Embryonic facial prominence (tissue), 1 donor: ENCODE measurements around the gene MRPL52.
A peak's percentile ranks its signal among the peaks of the same experiment; 100 is the strongest.
"Not testable (repeated sequence)": the region's sequence is repeated elsewhere in the genome, so short reads cannot be mapped to it uniquely, and the experiment has no call there.

Experiments used
- DNase-seq: peaks from one replicate; pipeline ENCODE4 v3.0.0-alpha.2; 2016; ENCODE audit errors: extremely low spot score

Gene MRPL52

GRCh38 chr14:22811722-22812121 is 18.0 kb upstream of the MRPL52 start:
- no peak for DNase-seq

- DNase-seq: no peak
Measured at GRCh38 chr14:22812744-22813143, 16.9 kb upstream of the MRPL52 start.

GRCh38 chr14:22813145-22813544 is 16.5 kb upstream of the MRPL52 start:
- no peak for DNase-seq

DNA sequence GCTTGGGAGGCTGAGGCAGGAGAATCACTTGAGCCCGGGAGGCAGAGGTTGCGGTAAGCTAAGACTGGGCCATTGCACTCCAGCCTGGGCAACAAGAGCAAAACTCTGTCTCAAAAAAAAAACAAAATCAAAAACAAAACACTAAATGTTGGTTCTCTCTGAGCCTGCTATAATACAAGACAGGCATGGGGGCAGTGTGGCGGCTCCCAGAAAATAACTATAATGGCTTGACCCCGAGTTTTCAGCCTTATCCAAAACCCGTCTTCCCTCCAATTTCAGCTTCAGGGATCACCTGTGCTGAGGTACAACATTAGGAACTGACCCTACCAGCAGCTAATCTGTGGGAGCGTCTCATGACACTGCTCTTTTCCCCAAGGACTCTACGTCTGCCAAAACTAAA is 15.3 kb upstream of the MRPL52 start:
- no peak for DNase-seq

DNA sequence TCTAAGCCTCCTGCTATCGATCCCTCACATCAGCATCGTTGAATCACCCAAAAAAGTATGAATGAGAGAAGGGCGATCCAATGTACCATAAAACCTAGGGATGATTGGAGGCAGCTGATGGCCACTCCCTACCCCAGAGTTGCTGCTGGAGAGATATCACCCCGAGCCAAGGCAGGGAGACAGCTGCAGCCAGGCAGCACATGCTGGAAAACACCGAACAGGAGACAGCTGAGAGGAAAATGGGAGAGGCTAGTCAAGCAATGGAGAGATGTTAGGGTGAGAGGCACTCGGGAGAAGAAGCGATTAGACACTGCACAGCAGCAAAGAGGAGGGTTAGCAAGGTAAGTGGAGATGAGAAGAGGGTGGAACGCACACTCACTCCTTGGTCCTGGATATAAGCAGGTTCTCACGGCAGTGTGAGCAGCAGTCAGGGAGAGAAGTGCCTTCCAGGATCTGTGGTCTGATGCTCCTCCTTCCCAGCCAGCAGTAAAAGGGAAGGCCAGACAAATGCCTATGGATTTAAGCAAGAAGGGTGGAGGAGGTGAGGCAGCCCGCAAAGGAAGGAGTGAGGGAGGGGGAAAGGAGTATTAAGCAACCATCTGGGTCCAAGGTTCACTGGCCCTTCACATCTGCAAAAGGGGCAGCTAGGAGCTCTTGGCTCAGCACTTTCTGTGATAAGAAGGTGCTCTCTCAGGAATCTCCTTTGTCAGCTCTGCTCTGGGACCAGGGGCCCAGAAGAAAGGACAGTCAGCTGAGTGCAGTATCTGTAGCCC is 14.6 kb upstream of the MRPL52 start, which contains the start of gene SLC7A7:
Gene SLC7A7, minus strand, starts transcription at position 495 of the 773 bp plus-strand sequence. CDS start 2,037 bp downstream, outside the sequence.
- DNase-seq: no peak

- DNase-seq: peak; percentile 65
Measured at GRCh38 chr14:22819151-22819988, 10.3 kb upstream of the MRPL52 start.

- DNase-seq: no peak
Measured at GRCh38 chr14:22820731-22821130, 9.0 kb upstream of the MRPL52 start.

GRCh38 chr14:22821193-22822015 is 8.3 kb upstream of the MRPL52 start:
- DNase-seq: no peak

GRCh38 chr14:22822016-22822570 is 7.6 kb upstream of the MRPL52 start:
- no peak for DNase-seq

GRCh38 chr14:22822571-22823098 is 7.1 kb upstream of the MRPL52 start:
- DNase-seq: peak; percentile 69

DNA sequence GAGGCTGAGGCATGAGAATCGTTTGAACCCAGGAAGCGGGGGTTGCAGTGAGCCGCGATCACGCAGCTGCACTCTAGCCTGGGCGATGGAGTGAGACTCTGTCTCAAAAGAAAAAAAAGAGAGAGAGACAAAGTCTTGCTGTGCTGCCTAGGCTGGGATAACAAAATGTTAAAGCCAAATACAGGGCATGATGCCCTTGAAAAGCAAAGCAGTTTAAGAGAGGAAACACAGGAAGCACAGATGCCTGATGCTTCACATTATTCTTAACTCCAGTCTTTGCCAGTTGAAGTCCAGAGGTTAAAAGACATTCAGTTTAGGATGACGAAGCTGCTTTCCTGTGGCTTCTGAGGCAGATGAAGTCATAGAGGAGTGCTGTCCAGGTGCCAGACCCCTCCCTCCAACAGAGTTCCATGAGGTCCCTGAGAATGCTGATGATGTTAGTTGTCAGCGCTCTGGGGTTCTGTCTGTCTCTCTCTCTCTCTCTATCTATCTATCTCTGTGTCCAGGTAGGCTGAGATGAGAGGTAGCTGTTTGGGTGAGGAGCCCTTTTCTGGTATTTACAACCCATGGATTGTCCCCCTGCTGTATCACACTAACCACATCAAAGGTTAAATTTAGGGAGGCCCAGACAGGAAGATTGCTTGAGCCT is 4.9 kb upstream of the MRPL52 start:
- DNase-seq: no peak

GRCh38 chr14:22829076-22829660 is 519 bp upstream of the MRPL52 start:
- not testable (repeated sequence) for DNase-seq

GRCh38 chr14:22830443-22831010 is 840 bp downstream of the MRPL52 start:
- DNase-seq: no peak

DNA sequence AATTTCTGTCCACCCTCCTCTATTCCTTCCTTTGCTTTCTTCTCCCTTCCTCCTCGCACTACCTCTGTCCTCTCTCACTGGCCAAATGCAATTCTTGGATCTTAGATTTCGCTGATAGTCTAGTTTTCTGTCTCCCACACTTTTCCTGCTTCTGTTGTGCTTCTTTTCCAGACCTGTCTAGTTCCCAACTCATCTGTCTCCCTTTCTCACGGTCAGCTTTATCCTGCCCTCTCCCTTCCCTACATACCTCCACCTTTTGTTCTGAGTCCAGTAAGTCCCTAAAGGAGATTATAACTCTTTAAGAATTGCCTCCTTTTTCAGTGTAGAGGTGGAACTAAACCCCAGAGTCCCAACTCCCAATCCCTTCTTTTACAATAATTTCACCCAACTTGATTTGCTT is 5.8 kb downstream of the MRPL52 start:
- no peak for DNase-seq

- DNase-seq: peak; percentile 90
Measured at GRCh38 chr14:22836301-22837113, 6.8 kb downstream of the MRPL52 start, which contains the start of gene MMP14. TSS of gene MMP14 (plus strand) at chr14:22836585. CDS start at chr14:22836818, 233 bp downstream.

- DNase-seq: no peak
Measured at GRCh38 chr14:22837114-22837749, 7.5 kb downstream of the MRPL52 start.

DNA sequence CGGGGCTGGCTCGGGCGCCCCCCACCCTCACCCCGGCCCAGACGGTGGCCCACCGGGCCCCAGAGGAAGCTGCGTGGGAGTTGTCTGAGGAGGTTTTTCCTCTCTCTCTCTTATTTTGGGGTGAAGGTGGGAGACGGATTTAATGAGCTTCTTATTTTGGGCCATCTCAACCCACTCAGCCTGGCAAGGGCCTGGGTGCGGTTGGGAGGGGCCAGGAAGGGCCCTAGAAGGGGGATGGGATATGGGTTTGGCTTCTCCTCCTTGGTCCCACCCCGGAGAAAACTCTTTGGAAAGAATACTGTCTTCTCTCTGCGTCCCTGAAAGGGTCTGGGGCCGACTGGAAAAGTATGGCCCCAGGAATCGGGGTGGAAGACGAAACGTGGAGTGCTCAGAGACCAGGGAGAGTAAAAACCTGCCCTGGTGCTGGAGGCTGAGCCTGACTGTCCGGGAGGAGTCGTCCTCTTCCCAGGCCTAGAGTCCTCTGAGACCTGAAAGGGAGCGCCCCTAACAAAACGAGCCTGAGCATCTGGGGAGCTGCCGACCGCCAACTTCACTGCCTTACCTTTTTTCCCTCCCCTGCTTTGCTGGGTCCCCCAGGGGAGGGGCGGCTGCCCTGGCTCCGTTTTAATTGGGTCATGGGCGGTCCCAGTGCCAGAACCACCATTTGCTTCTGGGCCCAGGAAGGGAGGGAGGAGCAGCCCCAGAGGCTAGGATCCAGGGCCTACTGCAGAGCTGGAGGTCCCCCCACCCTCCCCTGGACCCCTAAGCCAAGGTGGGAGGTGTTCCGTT is 8.3 kb downstream of the MRPL52 start:
- no peak for DNase-seq

GRCh38 chr14:22838631-22839041 is 8.9 kb downstream of the MRPL52 start:
- DNase-seq: no peak
